ENCODE data around the gene SUGCT.

SUGCT gene

DNA sequence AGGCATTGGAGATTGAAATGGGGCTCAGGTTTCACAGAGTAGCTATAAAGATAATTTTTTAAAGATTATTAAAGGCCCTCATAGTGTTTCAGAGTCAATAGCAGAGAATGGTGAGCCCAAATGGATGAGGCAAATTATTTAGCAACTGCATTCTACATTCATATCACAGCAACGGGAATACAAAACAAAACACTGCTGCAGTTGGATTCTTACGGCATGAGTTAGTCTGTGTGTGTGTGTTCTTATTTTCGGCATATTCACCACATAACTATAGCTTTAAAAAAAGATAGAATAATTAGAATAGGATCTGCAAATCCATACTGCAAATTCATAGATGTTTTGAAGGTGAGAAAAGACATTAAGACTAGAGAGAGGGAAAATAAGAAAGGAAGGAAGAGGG, 66.0 kb downstream of the SUGCT start:
- no peak for DNase-seq (ENCODE audit: low read depth)
- TF ChIP-seq, protein P1, sequence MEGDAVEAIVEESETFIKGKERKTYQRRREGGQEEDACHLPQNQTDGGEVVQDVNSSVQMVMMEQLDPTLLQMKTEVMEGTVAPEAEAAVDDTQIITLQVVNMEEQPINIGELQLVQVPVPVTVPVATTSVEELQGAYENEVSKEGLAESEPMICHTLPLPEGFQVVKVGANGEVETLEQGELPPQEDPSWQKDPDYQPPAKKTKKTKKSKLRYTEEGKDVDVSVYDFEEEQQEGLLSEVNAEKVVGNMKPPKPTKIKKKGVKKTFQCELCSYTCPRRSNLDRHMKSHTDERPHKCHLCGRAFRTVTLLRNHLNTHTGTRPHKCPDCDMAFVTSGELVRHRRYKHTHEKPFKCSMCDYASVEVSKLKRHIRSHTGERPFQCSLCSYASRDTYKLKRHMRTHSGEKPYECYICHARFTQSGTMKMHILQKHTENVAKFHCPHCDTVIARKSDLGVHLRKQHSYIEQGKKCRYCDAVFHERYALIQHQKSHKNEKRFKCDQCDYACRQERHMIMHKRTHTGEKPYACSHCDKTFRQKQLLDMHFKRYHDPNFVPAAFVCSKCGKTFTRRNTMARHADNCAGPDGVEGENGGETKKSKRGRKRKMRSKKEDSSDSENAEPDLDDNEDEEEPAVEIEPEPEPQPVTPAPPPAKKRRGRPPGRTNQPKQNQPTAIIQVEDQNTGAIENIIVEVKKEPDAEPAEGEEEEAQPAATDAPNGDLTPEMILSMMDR (IDR thresholded peaks at IDR 0.05; ENCODE audit: low read depth, low read length), result no peak
- TF ChIP-seq MYC (IDR thresholded peaks at IDR 0.05; ENCODE audit: low read depth, low read length) (no peak), POLR2A (IDR thresholded peaks at IDR 0.05; ENCODE audit: extremely low read depth, insufficient read length) (no peak)
- TF ChIP-seq, protein P2, sequence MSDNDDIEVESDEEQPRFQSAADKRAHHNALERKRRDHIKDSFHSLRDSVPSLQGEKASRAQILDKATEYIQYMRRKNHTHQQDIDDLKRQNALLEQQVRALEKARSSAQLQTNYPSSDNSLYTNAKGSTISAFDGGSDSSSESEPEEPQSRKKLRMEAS (IDR thresholded peaks at IDR 0.05; ENCODE audit: low read depth, low read length), result no peak
- H3K4me3 ChIP-seq (ENCODE audit: low read depth, low read length), result no peak overlapping the region

DNA sequence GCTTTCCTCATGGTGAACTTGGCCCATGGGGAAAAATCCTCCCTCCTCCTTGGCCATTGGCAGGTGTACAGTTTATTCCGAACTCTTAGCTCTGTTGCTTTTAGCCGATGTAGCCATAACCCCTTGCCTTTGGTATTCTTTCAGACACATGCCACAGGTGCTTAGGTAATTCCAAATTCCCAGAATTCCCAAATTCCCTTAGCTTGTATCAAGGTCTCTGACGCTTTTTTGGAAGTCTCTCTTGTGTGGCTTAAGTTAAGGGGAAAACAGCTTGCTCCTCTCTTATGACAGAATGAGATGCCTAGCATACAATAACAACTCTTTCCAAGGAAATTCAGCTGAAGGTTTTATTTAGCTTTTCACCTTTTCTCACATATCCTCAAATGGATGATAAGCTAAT, 68.0 kb downstream of the SUGCT start:
- no peak overlapping the region for H3K4me3 ChIP-seq (ENCODE audit: low read depth, low read length)
- no peak for DNase-seq (ENCODE audit: low read depth)
- TF ChIP-seq, protein P1 (IDR thresholded peaks at IDR 0.05; ENCODE audit: low read depth, low read length), result no peak

DNA sequence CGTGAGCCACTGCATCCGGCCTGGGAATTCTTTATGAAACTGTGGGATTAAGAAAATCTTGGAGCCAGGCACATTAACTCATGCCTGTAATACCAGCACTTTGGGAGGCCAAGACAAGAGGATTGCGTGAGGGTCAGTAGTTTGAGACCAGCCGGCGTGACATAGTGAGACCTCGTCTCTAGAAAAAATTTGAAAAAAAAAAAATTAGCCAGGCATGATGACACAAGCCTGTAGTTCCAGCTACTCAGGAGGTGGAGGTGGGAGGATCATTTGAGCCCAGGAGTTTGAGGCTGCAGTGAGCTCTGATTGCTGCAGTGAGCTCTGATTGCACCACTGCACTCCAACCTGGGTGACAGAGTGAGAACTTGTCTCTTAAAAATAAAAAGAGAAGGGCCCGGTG, 69.8 kb downstream of the SUGCT start:
- H3K4me3 ChIP-seq (ENCODE audit: low read depth, low read length), result no peak overlapping the region
- no peak for DNase-seq (ENCODE audit: low read depth)
- TF ChIP-seq MYC (IDR thresholded peaks at IDR 0.05; ENCODE audit: low read depth, low read length) (no peak), POLR2A (IDR thresholded peaks at IDR 0.05; ENCODE audit: extremely low read depth, insufficient read length) (no peak)
- TF ChIP-seq, protein P1 (IDR thresholded peaks at IDR 0.05; ENCODE audit: low read depth, low read length), result no peak
- TF ChIP-seq, protein P2 (IDR thresholded peaks at IDR 0.05; ENCODE audit: low read depth, low read length), result no peak

DNA sequence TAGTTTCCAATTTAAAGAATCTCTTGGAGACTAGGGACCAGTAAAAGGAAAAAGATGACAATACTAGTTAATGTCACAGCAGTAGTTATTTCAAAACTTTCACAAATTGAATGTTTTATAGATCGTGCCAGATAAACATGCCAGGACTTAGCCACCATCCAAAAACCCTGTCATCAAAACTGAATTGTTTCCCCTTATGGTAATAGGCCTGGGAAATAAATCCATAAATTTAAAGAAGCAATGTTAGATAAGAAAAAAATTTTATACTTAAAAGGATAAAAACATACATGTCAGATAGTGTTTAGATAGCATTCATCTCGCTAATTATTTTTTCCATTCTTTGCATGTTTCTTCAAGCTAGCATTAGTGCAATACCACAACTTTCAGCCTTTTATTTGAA, 71.2 kb downstream of the SUGCT start:
- no peak for DNase-seq (ENCODE audit: low read depth)
- no peak overlapping the region for H3K4me3 ChIP-seq (ENCODE audit: low read depth, low read length)
- TF ChIP-seq, protein P1 (IDR thresholded peaks at IDR 0.05; ENCODE audit: low read depth, low read length), result no peak
- TF ChIP-seq MYC (IDR thresholded peaks at IDR 0.05; ENCODE audit: low read depth, low read length), result no peak
- TF ChIP-seq, protein P2 (IDR thresholded peaks at IDR 0.05; ENCODE audit: low read depth, low read length), result no peak
- no peak for TF ChIP-seq POLR2A (IDR thresholded peaks at IDR 0.05; ENCODE audit: extremely low read depth, insufficient read length)

DNA sequence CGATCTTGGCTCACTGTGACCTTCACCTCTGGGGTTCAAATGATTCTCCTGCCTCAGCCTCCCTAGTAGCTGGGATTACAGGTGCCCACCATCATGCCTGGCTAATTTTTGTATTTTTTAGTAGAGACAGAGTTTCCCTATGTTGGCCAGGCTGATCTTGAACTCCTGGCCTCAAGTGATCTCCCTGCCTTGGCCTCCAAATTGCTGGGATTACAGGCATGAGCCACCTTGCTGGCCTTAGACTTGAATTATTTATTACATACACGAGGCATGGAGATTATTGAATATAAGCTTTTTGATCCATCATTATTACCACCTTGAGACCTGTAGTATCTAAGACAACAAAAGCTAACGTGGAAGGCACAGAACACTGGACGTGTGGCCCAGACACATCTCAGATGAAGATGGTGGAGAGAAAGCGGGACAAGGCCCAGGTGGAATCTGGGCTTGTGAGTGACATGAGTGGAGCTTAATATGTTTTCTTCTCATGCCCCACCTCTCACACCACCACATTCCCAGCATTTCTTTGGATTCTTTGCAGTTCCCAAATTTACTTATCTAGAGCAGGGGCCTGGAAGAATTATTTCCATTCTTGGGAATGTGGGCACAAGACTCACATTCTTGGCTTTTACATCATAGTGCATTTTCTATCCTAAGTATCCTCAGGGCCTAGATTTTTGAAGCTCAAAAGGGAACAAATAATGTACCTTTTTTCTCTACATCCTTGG, 76.6 kb downstream of the SUGCT start:
- DNase-seq (ENCODE audit: low read depth), result no peak
- TF ChIP-seq, protein P1 (IDR thresholded peaks at IDR 0.05; ENCODE audit: low read depth, low read length), result no peak
- TF ChIP-seq POLR2A (IDR thresholded peaks at IDR 0.05; ENCODE audit: extremely low read depth, insufficient read length), result no peak
- TF ChIP-seq, protein P2 (IDR thresholded peaks at IDR 0.05; ENCODE audit: low read depth, low read length), result no peak
- no peak overlapping the region for H3K4me3 ChIP-seq (ENCODE audit: low read depth, low read length)

DNA sequence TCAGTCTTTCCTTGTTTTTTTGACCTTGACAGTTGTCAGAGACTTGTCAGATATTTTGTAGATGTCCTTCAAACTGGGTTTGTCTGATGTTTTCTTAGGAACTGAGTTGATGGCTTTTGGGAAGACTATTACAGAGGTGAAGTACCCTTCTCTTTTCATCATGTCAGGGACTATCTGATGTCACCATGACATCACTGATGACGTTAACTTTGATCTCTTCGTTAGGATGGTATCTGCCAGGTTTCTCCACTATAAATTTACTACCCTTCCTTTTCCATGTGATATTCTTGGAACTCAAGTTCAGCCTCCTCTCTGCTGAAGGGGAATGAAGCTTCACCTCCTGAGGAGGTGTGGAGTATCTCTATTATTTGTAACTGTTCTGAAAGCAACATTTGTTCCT, 78.5 kb downstream of the SUGCT start:
- TF ChIP-seq POLR2A (IDR thresholded peaks at IDR 0.05; ENCODE audit: extremely low read depth, insufficient read length) (no peak), MYC (IDR thresholded peaks at IDR 0.05; ENCODE audit: low read depth, low read length) (no peak)
- TF ChIP-seq, protein P2 (IDR thresholded peaks at IDR 0.05; ENCODE audit: low read depth, low read length), result no peak
- TF ChIP-seq, protein P1 (IDR thresholded peaks at IDR 0.05; ENCODE audit: low read depth, low read length), result no peak
- no peak for DNase-seq (ENCODE audit: low read depth)
- no peak overlapping the region for H3K4me3 ChIP-seq (ENCODE audit: low read depth, low read length)
